HG03439 (cell line): ENCODE measurements around the gene ARHGAP44.

Source experiments
- ATAC-seq: cut with Tn5 transposase; IDR thresholded peaks from one replicate; pipeline ENCODE4 v1.9.1; 2021; ENCODE audit warnings: mild to moderate bottlenecking, moderate library complexity; ENCODE audit not compliant: unreplicated experiment

Gene ARHGAP44, protein sequence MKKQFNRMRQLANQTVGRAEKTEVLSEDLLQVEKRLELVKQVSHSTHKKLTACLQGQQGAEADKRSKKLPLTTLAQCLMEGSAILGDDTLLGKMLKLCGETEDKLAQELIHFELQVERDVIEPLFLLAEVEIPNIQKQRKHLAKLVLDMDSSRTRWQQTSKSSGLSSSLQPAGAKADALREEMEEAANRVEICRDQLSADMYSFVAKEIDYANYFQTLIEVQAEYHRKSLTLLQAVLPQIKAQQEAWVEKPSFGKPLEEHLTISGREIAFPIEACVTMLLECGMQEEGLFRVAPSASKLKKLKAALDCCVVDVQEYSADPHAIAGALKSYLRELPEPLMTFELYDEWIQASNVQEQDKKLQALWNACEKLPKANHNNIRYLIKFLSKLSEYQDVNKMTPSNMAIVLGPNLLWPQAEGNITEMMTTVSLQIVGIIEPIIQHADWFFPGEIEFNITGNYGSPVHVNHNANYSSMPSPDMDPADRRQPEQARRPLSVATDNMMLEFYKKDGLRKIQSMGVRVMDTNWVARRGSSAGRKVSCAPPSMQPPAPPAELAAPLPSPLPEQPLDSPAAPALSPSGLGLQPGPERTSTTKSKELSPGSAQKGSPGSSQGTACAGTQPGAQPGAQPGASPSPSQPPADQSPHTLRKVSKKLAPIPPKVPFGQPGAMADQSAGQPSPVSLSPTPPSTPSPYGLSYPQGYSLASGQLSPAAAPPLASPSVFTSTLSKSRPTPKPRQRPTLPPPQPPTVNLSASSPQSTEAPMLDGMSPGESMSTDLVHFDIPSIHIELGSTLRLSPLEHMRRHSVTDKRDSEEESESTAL

DNA sequence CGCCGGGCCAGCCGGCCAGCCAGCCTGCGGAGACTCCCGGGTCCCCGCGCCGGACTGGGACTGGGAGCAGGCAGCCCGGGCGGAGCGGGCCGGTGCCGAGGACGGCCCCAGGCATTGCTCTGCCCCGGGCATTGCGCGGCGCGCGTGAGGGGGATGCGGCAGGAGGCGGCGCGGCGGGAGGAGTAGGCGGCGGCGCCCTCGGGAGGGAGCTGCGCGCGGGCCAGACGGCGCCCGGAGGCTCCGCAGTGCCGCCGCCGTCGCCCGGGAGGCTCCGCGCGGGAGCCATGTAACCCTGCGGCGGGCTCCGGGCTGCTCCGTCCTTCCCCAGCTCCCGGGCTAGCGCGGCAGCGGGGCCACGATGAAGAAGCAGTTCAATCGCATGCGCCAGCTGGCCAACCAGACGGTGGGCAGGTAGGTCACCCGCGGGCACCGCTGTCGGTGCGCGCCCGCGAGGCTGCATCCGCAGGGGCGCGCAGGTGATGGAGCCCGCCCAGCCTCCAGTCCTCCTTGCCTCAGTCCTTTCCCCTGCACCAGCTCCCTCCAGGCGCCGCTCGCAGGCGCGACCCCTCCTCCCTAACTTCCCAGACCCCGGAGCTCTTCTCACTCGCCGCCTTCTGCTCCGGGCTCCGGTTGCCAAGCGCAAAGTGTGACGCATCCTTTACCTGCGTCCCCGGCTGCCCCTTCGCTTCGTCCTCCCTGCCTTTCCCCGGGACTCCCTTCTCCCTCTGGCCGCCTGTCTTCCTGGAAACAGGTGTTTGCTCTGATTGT lies at the start of gene ARHGAP44:
ARHGAP44 (plus strand) TSS at position 18 of the 768 bp plus-strand sequence; CDS start at position 359, 341 bp downstream.
- ATAC-seq = peak; percentile 76

DNA sequence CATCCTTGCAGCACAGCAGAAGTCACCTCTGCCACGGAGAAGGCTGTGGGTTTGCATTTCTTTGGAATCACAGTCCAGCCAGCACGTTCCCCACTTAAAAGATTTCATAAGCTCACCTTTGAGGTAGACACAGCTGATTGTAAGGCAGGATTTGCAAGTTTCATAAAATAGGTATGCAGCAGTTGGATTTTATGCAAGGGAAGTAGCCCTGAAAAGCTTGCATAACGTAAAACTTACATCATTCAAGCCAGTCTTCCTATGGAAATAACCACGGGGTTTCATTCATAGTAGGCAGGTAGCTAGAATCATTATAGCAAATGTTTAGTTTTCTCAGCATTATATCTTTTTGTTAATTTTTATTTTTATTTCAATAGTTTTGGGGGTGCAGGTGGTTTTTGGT lies 49.8 kb upstream of the ARHGAP44 start:
- no peak for ATAC-seq

DNA sequence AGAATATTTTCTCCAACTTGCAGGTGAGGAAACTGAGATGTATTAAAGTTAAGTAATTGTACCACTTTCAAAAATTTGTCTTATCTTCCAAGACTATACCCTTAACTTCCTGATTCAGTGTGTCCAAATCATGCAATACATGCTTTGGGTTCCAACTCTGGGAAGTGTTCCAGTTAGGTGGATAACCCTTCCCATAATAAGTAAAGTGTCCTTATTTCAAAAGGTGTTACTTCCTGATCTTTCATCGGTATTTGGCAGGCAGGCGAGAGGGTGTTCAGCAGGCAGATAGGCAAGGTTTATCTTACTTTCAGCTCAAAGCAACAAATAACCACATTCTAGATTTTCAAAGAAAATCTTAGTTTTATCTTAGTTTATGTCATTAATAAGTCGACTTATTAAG lies 46.3 kb upstream of the ARHGAP44 start:
- ATAC-seq = no peak

DNA sequence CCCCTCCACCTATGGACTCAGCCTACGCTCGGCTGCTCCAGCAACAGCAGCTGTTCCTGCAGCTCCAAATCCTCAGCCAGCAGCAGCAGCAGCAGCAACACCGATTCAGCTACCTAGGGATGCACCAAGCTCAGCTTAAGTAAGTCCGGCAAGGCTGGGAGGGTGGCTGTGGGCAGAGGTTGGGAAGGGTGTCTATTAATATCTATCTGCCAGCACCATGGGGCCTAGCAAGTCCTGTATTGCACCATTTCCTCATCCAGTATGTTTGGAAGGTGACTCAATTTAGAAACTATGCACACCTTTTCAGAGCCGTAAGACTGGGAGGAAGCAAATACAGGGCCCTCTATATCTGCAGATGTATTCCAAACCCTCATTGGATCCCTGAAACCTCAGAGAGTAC lies 45.0 kb upstream of the ARHGAP44 start:
- no peak for ATAC-seq

DNA sequence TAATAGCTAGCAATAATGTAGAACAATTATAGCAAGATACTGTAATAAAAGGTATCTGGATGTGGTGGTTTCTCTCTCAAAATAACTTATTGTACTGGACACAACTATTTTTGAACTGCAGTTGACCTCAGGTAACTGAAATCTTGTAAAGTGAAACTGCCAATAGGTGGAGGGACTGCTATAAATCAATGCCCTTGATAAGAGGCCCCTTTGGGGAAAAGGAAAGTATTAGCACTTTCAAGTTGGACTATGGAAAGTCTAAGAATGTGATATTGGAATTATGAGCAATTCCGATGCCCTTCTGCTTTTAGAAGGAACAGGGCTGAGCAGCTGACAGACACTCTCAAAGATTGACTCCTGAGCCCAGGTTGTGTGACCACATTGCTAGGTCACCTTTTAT lies 44.5 kb upstream of the ARHGAP44 start:
- ATAC-seq = no peak

DNA sequence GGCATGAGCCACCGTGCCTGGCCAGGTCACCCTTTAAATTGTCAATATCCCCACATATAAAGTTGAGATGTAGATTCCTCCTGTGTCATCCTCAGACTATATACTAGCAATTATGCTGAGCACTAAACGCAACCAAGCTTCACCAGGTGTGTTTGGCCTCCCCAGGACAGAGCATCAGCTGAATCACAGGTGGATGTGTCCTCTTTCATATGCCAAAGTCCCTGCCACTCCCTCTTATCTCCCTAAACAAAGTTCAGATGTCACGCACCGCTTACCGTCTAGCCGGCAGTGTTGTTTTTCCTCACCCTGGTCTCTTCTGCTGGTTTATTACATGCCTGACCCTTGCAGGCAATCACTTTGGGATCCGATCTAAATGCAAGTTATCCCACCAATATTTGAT lies 43.8 kb upstream of the ARHGAP44 start:
- ATAC-seq = no peak

DNA sequence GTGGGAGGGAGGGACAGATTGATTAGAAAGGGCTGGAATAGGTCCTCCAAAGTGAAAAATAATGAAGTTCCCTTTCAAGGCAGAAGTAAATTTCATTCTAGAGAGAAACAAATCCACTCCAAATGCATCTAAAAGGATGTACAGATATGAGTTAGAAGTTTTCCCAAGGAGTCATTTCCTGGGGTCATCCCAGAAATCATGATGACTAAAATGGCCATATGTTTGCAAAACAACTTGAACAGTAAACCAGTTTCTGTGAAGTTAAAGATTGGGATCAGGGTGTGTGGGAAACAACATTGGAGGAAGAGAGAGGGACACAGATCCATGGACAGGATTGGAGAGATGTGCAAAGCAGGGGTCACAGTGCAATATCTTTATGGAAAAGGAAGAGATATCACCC lies 32.5 kb upstream of the ARHGAP44 start:
- ATAC-seq = no peak

DNA sequence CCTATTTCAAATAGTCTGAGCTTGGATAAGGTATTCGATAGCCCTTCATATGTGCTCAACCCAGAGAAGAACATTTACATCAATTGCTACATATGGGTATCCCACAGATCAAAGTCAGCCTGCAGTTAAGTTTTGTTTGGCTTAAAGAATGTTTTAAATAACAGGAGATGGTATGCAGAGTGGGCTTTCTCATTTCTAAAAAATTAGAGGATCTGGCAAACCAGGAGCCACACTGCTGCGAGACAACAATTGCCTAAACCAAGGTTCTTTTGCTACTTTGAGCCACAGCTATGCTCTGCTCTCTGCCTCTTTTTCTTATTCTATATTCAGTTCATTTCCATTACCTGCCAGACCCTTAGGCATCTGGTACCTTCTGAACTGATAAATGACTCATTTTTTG lies 30.2 kb upstream of the ARHGAP44 start:
- ATAC-seq = no peak

DNA sequence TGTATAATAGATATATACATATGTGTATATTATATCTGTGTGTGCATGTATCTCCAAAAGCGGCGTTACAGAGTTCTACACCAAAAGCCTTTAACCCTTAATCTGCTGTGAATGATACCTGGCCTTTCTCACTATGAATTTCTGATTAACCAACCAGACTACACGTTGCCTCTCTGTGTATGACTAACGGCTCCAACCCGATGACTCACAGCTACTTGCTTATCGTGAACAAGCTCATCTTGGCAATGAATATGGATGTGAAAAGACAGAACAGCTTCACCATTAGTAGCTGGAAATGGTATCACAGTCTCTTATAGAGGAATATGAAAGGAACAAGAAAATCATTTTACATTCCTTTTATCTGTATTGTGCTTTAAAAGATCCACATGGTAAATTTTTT lies 23.8 kb upstream of the ARHGAP44 start:
- ATAC-seq = no peak

DNA sequence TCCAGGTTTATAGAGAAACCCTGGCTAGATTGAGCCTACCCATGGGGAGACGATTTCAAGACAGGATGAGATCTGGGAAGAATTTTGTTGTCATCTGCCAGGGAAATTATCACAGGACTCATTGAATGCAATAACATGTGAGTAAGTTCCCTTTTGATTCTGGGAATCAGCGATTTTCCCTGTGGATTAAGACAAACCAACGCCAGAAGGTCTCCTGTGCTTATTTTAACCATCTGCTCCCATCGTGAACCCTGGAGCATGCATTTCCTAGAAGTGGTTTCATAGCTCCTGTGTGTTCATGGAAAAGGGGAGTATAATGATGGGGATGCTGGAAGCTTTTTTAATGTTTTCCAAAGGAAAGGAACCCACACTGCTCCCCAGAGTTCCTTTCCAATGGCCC lies 21.0 kb upstream of the ARHGAP44 start:
- no peak for ATAC-seq

DNA sequence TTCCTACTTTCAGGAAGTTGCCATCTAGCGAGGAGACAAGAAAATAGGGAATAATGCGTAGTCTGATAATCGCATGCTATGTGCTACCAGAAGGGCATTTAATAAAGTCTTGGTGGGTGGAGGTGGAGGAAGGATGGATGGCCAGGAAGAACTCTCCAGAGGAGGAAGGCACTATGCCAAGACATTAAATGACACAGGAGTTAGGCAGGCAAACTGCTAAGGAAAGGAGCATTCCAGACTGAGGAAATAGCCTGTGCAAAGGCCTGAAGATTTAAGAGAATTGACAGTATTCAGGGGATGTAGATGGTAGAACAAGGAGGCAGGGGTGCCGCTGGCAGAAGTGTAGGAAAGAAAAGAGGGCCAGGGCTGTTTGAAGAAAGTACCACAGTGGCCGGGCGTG lies 19.3 kb upstream of the ARHGAP44 start:
- no peak for ATAC-seq

DNA sequence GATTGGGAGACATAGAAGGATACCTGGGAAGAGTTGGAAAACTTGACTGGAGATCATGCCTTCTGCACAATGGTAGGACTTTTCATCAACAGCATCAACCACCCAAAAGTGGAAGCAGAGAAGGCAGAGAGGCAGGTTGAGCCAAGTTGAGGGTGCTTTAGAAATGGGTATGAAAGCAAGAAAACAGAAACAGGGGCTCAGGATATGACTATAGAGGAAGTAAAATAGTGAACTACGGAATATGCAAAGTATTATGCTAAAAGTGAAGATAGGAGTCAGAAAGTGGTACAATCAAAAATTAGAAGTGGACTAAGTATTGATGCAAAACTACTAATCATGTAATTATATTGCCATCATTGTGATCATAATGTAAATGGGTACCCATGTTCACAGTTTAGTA lies 16.1 kb upstream of the ARHGAP44 start:
- ATAC-seq = no peak

DNA sequence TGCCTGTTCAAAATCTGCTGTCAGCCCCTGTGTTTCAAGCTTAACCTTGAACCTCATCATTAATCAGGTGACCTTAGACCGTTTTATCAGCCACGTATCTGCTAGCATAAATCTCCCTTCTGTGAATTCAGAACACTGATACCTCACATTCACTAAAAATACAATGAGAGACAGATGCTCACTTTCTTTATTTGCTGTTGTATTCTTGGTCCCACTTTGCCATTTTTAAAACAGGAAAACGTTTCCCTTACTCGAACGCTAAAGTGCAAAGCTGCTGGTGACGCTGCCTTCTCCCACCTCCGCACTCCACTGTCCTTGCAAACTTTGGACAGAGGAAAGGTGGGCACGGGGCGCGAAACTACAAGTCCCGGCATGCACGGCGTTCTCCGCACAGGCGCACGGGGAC lies 220 bp upstream of the ARHGAP44 start:
- peak; percentile 83 for ATAC-seq

DNA sequence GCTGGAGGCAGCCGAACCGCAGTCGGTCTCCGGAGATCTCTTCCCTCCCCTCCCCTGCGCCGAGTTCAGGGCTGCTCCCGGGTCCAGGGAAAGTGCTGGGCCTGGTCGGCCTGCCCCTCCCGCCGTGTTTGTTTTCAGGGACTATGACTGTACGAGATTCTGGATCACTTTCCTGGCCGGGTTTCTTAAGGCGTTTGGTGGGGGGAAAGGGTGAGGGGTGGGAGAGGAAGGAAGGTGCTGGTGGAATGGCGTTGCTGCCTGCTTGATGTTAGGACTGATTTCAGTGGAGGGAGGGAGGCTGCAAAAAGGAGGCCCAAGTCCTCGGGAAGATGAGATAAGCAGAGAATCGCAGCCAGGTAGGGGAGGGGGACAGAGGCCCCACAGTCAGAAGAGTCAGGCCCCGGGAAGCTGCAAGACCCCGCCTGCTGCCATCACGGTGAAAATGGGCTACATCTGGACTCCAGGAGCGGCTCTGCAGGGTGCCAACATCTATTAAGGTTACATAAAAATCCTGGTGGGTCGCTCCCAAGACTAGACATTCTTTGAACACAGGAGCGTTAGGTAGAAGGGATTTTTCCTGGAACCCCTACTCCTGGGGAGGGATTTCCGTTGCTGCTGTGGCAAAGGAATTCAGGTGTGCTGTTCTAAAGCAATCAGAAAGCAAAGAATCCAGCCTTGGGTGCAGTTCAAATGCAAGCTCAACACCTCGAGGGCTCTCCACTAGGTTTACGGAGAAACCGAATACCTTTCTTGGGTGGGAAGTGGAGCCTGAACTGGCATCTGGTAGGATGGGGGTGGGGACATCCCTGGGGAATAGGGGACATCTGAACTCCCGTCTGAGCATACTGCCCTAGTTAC lies 1.2 kb downstream of the ARHGAP44 start:
- no peak for ATAC-seq

DNA sequence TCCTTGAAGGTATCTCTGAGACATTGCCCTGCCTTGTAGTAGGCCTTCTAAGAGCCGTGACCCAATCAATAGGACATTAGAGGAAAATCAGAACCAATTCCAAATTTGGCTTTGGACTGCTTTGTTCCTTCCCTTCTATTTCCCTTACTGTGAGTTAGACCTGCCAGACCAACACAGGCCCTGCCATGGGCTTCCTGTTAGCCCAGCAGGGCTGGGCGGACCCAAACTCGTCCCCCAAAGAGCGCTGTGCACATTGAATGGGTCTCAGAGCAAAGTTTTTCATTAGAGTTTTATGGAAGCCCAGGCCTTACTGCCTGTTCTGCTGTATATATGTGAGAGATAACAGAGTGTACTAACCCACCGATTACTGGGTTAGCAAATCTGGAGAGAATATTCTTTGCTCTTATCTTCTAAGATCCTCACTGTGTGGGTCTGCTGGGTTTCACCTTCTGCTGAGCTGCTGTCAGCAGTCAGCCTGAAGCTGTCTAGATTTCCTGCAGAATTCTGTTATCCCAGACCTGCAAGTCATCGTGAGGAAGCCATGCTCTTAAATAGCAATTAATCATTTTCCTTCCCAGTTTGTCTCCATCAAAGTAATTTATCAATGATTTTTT lies 5.7 kb downstream of the ARHGAP44 start:
- ATAC-seq = no peak

DNA sequence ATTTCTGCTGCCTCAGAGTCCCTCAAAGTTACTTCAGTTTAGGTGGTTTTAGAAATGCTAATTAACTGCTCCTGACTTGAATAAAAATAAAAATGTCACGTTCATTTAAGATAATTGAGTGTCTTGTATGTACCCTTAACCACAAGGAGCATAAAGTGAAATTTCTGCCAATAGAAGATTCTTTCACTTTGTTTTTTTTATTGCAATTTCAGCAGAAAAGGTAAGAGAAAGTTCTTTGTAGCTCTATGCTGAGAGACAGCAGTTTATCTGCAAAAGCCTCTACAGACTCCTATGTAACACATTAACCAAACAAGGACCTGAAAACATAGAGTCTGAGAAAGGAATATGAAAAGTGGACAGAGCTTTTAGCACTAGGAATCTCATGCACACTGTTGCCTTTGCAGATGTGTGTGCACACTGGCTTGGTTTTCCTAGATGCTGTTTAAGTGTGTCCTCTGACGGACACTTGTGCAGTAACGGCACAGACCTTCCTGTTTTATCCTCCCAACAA lies 11.6 kb downstream of the ARHGAP44 start:
- no peak for ATAC-seq

DNA sequence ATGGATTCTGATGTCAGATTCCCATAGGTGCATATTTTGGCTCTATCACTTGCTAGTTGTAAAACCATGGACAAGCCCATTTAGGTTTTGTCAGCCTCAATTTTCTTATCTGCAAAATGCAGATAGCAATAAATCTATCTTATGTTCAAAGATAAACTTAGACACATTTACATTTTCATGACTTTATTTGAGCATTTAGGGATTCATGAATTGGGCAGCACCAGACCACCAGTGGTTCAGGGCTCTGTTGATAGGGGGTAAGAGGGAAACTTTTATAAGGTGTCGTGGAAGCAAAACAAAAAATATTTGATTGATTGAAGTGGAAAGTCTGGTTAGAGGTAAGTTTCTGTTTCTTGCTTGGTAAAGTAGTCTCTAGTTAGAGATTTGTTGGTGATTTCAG lies 17.3 kb downstream of the ARHGAP44 start:
- no peak for ATAC-seq

DNA sequence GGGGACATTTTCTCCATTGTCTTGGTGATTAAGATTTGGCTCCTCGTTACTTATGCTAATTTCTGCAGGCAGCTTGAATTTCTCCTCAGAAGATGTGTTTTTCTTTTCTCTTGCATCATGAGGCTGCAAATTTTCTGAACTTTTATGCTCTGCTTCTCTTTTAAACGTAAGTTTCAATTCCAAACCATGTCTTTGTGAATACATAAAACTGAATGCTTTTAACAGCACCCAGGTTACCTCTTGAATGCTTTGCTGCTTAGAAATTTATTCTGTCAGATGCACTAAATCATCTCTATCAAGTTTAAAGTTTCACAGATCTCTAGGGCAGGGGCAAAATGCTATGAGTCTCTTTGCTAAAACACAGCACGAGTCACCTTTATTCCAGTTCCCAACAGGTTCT lies 19.4 kb downstream of the ARHGAP44 start:
- no peak for ATAC-seq

DNA sequence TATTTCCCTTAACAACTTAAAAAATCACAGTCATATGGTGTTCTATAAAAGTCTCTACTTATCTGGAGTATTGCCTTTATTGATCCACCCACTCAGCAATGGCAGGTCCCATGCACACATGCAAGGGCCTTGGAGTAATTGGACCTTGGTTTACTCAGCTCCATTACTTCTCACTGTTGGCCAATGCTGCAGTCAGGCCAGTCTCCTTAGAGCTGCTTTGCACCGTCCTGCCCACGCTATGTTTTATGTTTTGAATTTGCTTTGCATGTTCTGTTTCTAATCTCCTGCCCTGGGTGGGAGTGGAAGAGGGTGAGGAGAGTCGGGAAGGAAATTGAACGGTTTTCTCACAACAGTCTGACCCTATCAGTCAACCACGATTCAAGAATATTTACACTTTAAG lies 23.6 kb downstream of the ARHGAP44 start:
- ATAC-seq = no peak

DNA sequence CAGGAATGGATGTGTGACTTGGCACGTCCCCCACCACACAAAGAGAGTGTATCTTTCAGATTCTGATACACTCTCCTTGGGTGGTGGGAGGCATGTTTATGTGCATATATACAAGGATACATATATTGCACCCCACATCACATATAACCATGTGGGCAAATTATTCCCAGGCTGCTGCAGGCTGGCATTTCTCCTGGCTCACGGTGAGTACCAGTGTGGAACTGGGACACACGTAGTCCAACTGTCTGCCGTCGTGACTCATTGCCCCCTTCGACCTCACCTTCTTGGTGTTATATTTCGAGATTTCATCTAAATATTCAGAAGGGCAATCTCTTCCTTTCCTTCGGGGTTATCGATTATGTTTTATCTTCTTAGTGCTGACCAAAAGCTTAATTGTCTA lies 24.4 kb downstream of the ARHGAP44 start:
- ATAC-seq = no peak
